ENCODE measurements around the gene HOXD1.

HOXD1 gene

GRCh38 chr2:176159663-176160250 lies 28.7 kb upstream of the HOXD1 start:
- TF ChIP-seq, protein P1, sequence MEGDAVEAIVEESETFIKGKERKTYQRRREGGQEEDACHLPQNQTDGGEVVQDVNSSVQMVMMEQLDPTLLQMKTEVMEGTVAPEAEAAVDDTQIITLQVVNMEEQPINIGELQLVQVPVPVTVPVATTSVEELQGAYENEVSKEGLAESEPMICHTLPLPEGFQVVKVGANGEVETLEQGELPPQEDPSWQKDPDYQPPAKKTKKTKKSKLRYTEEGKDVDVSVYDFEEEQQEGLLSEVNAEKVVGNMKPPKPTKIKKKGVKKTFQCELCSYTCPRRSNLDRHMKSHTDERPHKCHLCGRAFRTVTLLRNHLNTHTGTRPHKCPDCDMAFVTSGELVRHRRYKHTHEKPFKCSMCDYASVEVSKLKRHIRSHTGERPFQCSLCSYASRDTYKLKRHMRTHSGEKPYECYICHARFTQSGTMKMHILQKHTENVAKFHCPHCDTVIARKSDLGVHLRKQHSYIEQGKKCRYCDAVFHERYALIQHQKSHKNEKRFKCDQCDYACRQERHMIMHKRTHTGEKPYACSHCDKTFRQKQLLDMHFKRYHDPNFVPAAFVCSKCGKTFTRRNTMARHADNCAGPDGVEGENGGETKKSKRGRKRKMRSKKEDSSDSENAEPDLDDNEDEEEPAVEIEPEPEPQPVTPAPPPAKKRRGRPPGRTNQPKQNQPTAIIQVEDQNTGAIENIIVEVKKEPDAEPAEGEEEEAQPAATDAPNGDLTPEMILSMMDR (IDR thresholded peaks at IDR 0.05; ENCODE audit: extremely low read depth, missing control alignments) = no peak
- no peak for DNase-seq (ENCODE audit: low spot score)

DNA sequence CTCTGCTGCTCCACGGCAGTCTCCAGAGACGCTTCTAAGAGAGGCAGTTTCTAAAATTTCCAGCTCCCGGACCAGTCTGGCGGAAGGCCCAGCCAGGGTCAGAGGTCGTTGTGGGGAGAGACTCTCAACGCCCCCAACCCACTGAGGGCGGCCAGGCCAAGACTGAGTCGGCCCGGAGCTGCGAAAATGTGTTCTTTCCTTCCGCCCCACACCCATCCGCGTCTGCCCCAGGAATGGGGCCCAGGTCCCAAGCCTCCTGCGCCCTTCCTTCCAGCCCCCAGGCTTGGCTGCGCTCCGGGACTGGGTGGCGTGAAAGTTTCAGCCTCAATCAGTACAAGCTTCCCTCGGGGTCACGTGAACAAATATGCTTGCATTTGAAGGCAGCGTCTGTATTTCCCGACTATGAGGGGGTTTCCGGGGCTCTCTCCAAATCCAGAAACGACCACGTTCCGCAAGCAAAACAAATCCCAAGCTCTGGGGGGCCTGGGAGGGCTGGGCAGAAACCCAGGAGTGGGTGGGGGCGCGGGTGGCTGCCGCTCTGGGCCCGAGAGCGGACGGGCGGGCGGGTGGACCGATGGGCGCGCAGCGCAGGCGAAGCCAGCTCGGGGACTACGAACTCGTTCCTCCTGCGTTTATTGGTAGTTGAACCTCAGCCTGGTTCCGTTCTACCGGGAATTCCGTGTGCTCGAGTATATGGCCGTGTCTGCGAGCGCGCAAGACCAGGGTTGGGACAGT lies 28.1 kb upstream of the HOXD1 start:
- TF ChIP-seq, protein P1 (IDR thresholded peaks at IDR 0.05; ENCODE audit: extremely low read depth, missing control alignments) = no peak
- no peak for DNase-seq (ENCODE audit: low spot score)

DNA sequence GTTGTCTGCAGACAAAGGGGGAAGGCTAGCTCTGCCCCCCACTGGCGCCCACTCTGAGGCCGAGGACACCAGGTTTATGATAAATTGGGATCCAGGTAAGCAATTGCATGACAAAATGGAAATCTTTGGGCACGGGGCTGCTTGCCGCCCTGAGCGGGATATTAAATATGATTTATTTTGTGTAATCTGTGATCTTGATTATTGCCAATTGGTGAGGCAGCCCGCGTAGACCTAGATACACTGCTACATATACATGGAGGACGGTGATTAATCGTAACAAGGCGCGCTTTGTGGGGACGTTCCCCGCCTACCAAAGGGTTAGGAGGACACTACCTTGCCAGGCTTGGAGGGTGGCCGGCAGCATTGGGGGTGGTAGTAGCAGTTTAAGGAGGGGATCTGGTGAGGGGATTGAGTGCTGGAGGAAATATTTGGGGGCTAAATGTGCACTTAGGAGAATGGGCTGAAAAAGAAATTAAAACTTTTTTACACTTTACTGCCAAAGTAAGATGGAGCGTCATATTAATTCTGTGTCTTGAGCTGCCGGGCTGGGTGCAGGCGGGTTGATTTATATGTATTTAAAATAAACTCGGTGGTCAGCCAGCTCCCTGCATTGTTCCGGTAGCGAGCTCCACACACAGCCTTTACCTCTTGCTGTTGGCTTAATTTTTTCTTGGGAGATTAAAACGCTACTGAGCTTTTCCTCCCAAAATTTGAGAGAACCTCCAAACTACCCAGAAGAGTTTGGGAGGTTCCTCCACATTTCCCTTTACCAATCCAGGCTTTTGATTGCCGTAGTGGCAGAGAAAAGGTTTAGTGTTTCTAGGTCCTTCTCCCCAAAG lies 27.3 kb upstream of the HOXD1 start:
- DNase-seq (ENCODE audit: low spot score) = no peak
- TF ChIP-seq, protein P1 (IDR thresholded peaks at IDR 0.05; ENCODE audit: extremely low read depth, missing control alignments) = no peak

DNA sequence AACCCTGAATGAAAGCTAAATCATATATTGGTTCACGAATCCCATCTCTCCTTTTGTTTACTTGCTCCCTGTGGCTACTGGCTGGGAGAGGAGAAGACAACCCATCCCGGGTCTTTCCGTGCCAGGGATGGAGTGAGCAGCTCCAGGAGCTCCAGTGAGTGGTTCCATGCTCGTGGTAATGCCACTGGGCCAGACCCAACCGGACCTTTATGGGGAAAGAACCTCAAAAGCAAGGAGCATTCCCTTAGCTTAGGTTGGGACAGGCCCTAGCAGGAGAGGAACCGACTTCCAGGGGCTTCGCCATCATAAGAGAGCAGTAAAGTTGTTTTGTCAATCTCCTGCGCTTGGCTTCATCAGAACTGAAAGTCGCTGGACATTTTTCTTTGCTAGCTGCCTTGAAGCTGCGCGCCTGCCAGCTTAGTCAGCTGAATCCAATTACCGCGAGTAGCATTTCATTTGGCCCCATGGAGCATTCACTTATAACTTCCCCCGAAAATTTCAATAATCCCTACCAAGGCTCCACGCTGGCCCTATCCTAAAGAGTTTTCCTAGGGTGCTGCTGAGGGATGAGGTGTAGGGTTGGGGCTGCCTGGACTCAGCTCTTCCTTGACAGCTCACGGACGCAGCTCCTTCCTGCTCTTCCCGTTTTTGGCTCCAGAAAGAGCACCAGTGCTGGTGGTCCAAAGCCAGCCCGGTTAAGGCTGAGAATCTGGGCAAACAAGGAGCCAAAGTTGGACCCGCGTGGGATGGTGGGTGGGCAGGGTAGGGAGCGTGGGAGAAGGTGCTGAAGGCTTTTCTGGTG lies 26.4 kb upstream of the HOXD1 start:
- TF ChIP-seq, protein P1 (IDR thresholded peaks at IDR 0.05; ENCODE audit: extremely low read depth, missing control alignments) = no peak
- no peak for DNase-seq (ENCODE audit: low spot score)

DNA sequence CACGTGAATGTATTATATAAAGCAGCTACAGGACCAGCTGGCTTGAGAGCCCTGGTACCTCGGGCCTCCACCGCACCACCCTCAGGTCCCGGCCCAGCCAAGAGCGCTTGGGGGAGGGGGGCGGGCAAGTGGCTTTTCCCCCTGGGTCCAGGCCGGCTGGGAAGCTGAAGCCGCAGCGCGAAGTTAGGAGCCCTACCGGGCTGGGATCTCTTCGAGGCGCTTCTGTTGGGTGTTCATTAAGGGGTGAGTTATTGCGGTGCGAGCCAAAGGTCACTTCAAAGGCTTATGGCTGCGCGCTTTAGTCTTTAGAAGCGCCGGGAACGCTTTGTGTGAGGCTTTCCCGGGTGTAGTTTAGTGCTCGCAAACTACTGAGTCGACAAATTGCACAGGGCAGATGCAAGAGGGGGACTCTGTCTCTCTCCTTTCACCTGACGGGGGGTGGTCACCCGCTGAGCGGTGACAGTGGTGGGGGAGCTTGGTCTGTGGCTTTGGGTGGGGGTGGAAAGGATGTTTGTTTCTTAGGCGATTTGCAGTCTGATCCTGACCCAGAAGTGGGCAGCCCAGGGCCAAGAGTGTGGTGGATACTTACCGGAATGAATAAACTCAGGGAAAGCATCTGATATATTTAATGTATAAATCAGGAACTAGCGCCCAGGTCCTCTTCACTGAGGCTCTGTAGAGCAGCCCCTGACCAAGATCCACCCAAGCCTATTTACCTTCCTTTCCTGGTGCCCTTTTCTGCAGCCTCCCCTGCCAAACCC lies 25.4 kb upstream of the HOXD1 start:
- DNase-seq (ENCODE audit: low spot score) = no peak
- TF ChIP-seq, protein P1 (IDR thresholded peaks at IDR 0.05; ENCODE audit: extremely low read depth, missing control alignments) = no peak

- TF ChIP-seq, protein P1 (IDR thresholded peaks at IDR 0.05; ENCODE audit: extremely low read depth, missing control alignments) = no peak
- no peak for DNase-seq (ENCODE audit: low spot score)
Measured at GRCh38 chr2:176163672-176164056, 24.8 kb upstream of the HOXD1 start.
